HG02970 (cell line): Measurements from ENCODE around the gene WNT3A.
A peak's percentile ranks its signal among the peaks of the same experiment; 100 is the strongest.

Source experiments
- ATAC-seq: cut with Tn5 transposase; IDR thresholded peaks from one replicate; pipeline ENCODE4 v1.9.1; 2021; ENCODE audit warnings: mild to moderate bottlenecking, moderate library complexity, moderate number of reproducible peaks; ENCODE audit not compliant: unreplicated experiment, low FRiP score

The WNT3A gene

DNA sequence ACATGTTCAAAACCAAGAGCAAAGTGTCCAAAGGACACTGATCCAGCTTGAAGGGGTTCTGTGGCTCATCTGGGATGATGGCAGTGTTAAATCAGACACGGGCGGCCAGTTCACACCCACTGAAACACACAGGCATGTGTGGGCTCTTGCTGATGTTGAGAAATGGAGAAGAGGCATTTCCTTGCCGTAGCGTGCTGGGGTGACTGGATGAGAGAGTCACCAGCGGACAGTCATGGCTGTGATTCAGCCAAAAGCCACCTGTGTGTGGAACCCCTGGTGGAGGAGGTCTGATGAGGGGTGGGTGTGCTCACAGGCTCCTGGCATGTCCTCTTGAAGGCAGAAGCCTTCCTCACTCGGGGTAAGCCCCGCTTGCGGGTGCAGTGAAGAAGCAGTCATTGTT is 89.1 kb downstream of the WNT3A start:
- ATAC-seq: no peak

DNA sequence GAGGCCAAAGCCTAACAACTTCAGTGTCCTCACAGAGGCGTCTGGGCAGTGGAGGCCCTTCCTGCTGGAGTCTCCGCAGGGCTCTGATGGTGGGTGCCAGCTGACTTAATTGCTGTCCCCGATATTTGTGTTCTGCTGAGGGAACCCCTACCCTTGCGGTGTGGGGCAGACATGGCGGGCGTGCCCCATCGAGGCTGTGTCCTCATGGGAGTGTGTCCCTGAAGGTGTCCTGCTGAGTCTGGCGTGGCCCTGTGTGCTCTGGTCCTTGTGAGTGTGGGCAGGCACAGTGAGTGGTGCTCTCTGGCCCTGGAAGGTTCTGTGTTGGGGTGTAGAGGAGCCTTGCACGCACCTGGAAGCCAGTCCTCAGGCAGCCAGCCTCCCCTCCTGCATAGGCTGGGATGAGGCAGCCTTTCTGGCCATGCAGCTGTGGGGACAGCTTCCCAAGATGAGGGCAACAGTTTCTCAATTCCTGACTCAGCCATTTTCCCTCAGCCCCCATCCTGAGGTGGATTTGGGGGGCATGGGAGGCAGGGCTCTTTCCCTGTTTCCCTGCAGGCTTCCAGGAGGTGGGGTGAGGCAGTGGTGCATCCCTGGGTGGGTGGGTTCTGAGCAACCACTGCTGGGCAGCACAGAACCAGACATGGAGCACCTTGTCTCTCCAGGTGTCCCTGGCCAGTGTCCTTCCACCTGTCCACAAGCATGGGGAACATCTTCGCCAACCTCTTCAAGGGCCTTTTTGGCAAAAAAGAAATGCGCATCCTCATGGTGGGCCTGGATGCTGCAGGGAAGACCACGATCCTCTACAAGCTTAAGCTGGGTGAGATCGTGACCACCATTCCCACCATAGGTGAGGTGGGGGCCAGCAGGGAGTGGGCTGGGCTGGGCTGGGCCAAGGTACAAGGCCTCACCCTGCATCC is 89.9 kb downstream of the WNT3A start:
- no peak for ATAC-seq

DNA sequence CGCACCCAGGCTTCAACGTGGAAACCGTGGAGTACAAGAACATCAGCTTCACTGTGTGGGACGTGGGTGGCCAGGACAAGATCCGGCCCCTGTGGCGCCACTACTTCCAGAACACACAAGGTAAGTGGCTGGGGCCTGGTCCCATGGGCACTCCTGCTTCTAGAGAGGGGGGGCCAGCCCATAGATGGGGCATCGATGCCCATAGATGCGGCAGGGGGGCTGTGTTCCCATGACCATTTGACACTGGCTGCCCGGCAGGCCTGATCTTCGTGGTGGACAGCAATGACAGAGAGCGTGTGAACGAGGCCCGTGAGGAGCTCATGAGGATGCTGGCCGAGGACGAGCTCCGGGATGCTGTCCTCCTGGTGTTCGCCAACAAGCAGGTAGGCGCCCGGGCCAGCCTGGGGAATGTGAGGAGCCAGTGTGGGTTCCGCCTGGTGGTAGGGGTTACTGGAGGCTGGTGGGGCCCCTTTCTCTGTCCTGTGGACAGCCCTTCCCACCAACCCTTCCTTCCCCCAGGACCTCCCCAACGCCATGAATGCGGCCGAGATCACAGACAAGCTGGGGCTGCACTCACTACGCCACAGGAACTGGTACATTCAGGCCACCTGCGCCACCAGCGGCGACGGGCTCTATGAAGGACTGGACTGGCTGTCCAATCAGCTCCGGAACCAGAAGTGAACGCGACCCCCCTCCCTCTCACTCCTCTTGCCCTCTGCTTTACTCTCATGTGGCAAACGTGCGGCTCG is 90.7 kb downstream of the WNT3A start:
- ATAC-seq: no peak

DNA sequence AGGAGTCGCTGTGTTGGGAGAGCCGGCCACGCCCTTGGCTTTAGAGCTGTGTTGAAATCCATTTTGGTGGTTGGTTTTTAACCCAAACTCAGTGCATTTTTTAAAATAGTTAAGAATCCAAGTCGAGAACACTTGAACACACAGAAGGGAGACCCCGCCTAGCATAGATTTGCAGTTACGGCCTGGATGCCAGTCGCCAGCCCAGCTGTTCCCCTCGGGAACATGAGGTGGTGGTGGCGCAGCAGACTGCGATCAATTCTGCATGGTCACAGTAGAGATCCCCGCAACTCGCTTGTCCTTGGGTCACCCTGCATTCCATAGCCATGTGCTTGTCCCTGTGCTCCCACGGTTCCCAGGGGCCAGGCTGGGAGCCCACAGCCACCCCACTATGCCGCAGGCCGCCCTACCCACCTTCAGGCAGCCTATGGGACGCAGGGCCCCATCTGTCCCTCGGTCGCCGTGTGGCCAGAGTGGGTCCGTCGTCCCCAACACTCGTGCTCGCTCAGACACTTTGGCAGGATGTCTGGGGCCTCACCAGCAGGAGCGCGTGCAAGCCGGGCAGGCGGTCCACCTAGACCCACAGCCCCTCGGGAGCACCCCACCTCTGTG is 91.6 kb downstream of the WNT3A start:
- no peak for ATAC-seq

DNA sequence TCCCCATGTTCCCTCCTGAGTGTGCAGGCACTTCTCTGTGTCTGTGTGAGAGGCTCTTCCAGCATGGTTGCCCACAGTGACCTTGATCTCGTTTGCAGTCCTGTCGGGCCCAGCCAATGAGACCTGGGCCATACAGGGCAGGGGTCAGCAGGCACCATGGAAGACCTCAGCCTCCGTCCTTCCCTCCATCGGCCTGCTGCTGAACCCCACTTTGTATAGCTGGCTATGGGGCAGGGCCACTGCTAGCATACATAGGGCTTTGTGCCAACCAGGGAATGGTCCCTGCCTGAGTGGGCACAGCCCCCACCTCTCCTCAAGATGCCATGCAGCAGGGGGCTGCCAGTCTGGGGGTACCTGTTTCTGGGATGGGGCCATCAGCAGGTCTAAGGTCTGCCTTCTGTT is 92.5 kb downstream of the WNT3A start:
- no peak for ATAC-seq

DNA sequence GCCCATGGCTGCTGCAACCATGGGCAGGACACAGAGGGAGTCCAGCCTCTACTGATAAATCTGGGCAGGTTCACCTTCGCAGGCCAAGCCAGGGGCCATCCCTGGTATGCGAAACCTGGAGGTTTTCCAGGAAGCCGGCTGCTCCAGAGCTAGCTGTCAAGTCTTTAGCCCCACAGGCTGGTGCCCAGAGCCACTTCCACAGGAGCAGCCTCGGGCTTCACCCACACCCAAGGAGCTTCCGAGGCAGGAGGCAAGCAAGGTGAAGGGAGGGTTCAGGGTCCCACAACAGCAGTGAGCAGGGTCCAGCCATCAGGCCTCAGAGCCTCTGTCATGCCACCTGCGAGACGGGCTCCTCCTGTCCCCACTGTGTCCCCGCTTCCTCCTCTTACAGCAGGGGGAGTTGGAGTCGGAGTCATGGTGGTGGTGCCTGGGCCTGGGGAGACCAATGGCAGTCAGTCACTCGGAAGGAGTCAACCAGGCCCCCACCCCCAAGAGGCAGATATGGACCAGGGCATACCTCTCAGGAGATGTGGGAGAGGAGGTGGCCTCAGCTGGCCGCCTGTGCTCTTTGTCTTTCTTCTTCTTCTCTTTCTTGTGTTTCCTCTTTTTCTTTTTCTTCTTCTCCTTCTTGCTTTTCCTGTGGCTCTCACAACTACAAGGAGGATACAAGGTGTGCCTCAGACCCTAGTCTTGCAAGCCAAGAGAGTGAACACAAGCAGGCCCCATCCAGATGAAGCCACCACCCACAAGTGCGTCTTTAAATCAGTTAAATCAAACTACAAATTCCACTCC is 94.2 kb downstream of the WNT3A start:
- no peak for ATAC-seq

- no peak for ATAC-seq
Observed at GRCh38 chr1:228101614-228101993, 94.8 kb downstream of the WNT3A start.

GRCh38 chr1:228101994-228102790 is 95.4 kb downstream of the WNT3A start:
- ATAC-seq: no peak

- ATAC-seq: peak; percentile 66
Observed at GRCh38 chr1:228102791-228103620, 96.2 kb downstream of the WNT3A start, which contains the start of gene C1orf35. C1orf35 (minus strand) TSS chr1:228103325; CDS start chr1:228103227, 98 bp downstream.

GRCh38 chr1:228104526-228105269 is 97.9 kb downstream of the WNT3A start:
- no peak for ATAC-seq

- no peak for ATAC-seq
Observed at GRCh38 chr1:228105270-228105995, 98.6 kb downstream of the WNT3A start.

GRCh38 chr1:228105996-228106799 is 99.4 kb downstream of the WNT3A start:
- ATAC-seq: no peak

DNA sequence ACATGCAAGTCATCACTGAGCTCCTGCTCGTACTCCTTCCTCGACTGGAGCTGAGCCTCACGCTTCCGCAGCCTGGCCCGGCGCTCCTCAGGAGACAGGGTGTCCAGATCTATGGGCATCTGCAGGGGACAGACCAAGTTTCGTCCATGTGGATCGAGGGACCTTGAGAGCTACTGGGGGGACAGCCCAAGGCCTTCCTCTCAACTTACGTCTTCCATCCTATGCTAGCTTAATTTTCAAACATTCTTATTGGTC is 99.9 kb downstream of the WNT3A start:
- no peak for ATAC-seq

GRCh38 chr1:228107636-228108035 is 100.8 kb downstream of the WNT3A start:
- ATAC-seq: no peak

GRCh38 chr1:228108055-228108690 is 101.4 kb downstream of the WNT3A start:
- ATAC-seq: no peak

GRCh38 chr1:228108742-228109072 is 101.9 kb downstream of the WNT3A start:
- ATAC-seq: no peak
